ENCODE results near the gene SCRN1.
"Not testable (repeated sequence)": the region's sequence is repeated elsewhere in the genome, so short reads cannot be mapped to it uniquely, and the experiment has no call there.

The SCRN1 gene

DNA sequence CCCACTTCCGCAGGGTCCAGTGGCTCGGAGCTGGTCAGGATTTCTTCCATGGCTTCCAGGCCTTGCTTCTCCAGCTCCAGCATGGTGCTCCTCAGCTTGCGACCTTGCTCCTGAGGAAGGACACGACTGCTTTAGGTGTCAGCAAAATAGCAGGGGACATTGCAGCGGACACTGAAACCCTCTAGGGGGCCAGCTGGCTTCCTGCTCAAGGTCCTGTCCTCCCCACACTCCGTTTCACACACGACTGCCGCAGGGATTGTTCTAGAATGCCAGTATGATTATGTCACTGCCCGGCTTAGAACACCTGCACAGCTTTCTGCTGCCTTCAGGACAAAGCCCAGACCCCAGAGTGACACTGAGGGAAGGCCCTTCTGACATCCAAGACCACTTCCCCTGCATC lies 65.6 kb downstream of the SCRN1 start:
- no peak for DNase-seq

DNA sequence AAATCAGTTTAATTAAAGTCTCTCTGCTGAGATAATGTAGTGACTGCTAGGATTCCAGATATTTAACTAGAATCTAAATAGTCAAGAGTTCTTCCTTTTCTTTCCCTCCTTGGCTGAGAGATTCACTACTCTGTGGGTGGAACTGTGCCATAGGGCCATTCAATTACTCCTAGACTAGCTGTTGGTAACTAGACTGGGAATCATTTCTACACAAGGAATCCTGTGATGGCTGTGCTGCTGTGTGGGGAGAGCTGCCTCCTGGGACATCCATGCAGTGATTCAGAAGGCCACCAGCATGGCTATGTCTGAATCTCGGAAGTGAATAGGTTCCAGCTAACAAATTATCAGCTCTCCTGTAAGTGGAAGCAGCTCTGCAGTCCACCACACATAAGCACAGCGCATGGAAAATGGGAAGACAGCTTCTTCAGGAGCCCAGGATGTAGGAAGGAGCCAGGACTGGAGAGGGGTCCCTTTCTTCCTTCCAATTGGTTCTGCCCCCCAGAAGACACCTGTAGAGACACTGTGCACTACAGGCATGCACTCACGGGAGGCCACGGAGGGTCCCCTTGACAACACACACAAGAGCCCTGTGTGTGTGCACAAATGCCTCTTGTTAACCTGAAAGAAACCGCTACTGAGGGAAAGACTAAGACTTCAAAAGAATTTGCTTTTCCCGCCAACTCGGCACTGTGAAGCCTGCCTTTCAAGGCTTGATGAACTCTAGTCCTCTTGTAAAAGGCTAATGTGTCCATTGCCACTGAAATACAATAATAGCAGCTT lies 66.5 kb downstream of the SCRN1 start:
- no peak for DNase-seq

- DNase-seq = no peak
Observed at GRCh38 chr7:29921404-29922010, 68.1 kb downstream of the SCRN1 start.

- no peak for DNase-seq
Observed at GRCh38 chr7:29920491-29920890, 69.1 kb downstream of the SCRN1 start.

DNA sequence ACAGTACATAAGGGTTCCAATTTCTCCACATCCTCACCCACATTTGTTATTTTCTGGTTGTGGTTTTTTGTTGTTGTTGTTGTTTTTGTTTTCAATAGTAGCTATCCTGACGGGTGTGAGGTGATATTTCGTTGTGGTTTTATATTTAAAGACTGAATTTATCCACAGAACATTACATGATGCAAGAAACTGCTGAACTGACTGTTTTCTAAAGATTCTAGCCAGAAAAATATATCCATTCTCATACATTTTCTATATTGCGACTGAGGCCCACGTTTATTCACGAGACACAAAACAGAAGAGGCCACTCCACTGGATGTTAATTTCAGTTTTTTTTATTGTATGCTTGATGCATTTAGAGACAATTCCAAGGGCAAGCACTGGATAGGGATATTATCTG lies 69.8 kb downstream of the SCRN1 start:
- no peak for DNase-seq

- DNase-seq = no peak
Observed at GRCh38 chr7:29918850-29919249, 70.8 kb downstream of the SCRN1 start.

- no peak for DNase-seq
Observed at GRCh38 chr7:29917641-29918040, 72.0 kb downstream of the SCRN1 start.

GRCh38 chr7:29915481-29916215 lies 74.0 kb downstream of the SCRN1 start:
- no peak for DNase-seq

DNA sequence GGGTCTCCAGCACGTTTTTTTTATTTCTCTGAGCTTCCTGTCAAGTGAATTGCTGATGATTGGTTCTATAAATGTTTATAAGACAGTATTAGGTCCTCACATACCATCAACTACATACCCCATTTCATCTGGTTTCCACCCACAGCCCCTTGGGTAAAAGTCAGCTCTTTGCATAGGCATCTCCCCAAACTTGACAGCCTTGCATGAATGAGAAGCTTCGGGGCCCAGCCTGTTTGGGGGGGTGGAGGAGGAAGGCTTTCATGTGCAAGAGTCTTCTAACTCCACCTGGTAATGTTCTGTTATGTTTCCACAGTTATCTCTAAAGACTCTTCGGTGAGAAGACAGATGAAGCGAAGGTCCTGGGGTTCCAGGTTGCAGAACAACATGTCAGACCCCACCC lies 75.4 kb downstream of the SCRN1 start:
- DNase-seq = no peak

DNA sequence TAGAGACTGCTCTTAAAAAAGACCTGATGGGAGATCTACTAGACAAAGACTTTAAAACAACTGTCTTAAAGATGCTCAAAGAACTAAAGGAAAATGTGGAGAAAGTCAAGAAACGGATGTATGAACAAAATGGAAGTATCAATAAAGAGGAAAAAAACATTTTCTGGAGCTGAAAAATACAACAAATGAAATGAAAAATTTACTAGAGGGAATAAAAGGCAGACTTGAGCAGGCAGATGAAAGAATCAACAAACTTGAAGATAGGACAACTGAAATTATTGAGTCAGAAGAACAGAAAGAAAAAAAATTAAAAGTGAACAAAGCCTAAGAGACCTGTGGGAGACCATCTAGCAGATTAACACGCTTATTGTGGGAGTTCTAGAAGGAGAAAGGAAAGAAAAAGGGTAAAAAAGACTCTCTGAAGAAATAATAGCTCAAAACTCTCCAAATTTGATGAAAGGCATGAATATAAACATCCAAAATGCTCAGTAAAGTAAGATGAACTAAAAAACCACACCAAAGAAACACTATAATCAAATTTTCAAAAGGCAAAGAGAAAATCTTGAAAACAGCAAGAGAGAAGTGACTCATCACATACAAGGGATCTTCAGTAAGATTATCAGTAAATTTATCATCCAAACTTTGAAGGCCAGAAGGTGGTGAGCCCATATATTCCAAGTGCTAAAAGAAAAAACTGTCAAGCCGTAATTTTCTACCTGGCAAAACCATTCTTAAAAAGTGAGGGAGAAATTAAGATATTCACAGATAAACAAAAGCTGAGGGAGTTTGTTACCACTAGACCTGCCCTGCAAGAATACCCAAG lies 83.2 kb downstream of the SCRN1 start:
- DNase-seq = no peak

DNA sequence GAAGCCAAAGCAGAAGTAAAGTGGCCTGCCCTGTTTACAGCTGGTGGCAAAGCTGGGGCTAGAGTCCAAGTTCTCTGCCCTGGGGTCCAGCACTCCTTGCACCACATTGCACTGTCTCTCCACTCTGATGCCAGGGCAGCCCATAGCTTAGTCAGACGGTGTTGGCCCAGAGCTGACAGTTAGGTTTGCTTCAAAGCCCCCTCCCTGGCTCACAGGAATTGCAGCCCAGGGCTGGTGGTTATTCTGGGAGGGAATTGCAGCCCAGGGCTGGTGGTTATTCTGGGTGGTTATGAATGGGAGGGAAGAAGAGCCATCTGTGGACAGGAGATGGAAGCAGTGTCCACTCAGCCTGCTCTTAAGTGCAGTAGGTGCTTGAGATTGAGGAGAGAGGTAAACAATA lies 88.9 kb downstream of the SCRN1 start:
- no peak for DNase-seq

- no peak for DNase-seq
Observed at GRCh38 chr7:29898301-29898700, 91.3 kb downstream of the SCRN1 start.

DNA sequence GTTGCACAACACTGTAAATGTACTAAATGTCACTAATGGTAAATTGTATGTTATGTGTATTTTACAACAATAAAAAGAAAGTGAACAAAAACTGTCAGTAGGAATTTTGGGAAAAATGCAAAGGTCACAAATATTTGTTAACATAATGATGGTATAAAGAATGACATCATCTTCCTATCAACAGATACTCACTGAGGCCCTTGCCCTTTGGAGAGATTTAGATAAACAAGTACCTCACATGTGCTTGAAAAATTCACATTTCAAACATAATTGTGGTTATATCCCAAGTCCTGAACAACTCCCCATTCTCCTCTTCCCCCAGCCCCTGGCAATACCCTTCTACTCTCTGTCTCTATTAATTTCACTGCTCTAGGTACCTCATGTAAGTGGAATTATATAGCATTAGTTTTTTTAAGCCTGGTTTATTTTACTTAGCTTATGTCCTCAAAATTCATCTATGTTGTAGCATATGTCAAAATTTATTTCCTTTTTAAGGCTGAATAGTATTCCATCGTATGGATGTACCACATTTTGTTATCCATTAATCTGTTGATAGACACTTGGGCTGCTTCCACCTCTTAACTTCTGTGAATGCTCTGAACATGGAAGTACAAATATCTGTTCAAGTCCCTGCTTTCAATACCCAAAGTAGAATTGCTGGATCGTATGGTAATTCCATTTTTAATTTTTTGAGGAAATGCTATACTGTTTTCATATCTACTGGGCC lies 92.8 kb downstream of the SCRN1 start:
- DNase-seq = no peak

GRCh38 chr7:29895559-29895958 lies 94.0 kb downstream of the SCRN1 start:
- no peak for DNase-seq

- no peak for DNase-seq
Observed at GRCh38 chr7:29894256-29894655, 95.3 kb downstream of the SCRN1 start.

DNA sequence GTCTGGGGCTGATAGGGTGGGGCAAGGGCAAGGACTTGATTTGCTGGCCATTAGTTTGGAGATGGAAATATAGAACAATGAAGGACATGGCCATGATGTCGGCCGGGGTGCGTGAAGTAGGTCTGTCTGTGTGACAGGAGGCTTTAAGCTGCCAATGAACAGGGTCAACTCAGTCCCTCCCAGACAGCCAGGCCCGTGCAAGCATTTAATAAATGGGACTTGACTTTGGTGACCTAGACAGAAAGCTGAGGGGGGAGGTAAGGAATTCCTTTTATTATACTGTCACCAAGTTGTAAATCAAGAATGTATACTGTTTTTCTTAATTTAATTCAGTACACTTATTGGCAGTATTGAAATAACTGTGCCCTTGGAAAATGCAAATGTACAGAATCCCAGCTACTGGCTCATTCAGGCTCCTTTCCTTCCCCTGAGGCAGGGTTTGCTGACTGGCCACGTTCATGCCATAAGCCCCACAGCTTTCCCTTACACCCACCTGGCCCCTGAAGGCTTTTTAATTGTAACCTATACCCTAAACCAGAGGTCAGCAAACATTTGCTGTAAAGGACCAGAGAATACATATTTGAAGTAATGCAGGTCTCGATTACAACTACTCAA lies 96.1 kb downstream of the SCRN1 start:
- no peak for DNase-seq

DNA sequence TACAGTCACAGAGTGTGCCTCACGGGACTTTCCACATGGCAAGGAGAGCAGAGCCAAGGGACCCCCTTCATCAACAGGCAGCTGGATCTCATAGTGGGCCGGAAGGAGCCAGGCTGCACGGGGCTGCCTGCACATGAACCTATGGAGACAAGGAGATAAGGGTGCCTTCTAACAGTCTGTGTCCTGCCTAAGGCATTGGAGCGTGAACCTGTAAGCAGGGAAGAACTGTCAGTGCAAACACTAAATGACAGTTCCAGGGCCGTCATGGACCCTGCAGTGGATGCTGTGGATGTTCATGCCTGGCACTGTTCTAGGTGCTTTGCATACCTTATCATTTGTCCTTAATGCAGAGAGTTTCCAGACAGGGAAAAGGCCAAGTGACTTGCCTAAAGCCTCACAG lies 97.4 kb downstream of the SCRN1 start:
- DNase-seq = no peak

- no peak for DNase-seq
Observed at GRCh38 chr7:29891766-29892165, 97.8 kb downstream of the SCRN1 start.

- not testable (repeated sequence) for DNase-seq
Observed at GRCh38 chr7:29890786-29891185, 98.8 kb downstream of the SCRN1 start.

- DNase-seq = no peak
Observed at GRCh38 chr7:29890251-29890650, 99.3 kb downstream of the SCRN1 start.

DNA sequence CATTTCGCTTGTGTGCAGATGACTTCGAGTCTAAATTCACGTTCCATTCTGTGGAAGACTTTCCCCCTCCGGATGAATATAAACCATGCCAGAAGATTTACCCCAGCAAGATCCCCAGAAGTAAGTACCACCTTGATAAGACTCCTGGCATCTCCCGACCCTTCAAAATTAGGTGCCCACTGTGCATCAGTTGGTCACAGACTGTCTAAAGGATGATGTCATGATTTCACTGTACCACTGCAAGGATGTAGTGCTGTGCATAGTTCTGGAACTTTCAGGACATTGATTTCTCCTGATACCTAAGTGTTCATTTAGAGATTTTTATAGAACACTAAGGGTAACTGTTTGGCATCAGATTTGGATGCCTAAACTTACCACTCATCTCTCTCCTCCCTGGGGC lies 100.3 kb downstream of the SCRN1 start:
- no peak for DNase-seq

DNA sequence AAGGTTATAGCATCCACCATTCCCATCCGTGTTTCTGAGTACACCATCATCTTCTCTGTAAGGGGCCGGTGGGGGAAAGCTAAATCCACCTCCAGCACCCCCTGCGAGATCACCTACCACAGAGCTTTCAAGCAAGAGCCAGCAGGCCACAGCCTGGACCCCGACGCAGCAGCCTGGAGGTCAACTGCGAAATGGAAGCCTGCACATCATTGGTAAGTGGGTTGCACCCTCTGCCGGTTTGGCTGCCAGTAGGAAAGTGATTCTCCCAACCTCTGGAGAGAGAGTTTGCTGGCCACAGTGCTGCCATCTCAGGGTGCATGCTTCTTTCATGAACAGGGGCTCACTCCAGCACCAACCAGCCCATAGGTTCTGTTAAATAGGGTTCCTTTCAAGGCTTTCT lies 101.6 kb downstream of the SCRN1 start:
- no peak for DNase-seq
